ENCODE data around the gene PNPLA1.

The PNPLA1 gene

GRCh38 chr6:36328600-36328999 lies 58.7 kb downstream of the PNPLA1 start:
- no peak overlapping the region for H3K27ac ChIP-seq (ENCODE audit: low read depth, low read length)
- H3K9ac ChIP-seq (ENCODE audit: low read length), result no peak overlapping the region
- H3K4me1 ChIP-seq (ENCODE audit: control insufficient read depth, insufficient read depth, low read length), result peaks cover 19% of the 10 kb centered on the region
- H3K9me3 ChIP-seq (ENCODE audit: control insufficient read depth, insufficient read depth, low read depth, low read length), result no peaks in the 10 kb centered on the region
- H3K27me3 ChIP-seq (ENCODE audit: control insufficient read depth, insufficient read depth, low read length), result peaks cover 1% of the 10 kb centered on the region; the same call in 1 of the 2 replicates
- H3K4me3 ChIP-seq (ENCODE audit: low read depth, low read length), result no peak overlapping the region
- no peaks in the 10 kb centered on the region for H3K36me3 ChIP-seq (ENCODE audit: control insufficient read depth, insufficient read depth, low read length)

DNA sequence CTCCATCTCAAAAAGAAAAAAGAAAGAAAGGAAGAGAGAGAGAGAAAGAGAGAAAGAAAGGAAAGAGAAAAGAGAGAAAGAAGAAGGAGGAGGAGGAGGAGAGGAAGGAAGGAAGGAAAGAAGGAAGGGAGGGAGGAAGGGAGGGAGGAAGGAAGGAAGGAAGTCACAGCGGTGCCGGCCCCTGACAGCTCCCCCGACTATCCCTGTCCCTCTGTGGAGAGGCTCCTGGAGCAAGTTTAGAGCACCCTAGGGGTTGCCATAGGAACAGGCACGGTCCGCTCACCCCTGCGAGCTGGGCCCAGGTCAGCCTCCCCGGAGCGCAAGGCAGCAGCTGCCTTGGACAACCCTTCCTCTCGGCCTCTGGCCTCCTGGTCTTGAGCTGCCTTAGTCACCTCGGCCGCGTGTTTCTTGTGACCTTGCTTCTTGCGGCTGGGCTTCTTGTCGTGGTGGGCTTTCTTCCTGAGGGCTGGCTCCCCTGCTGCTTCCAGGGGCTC lies 60.0 kb downstream of the PNPLA1 start:
- no peaks in the 10 kb centered on the region for H3K9me3 ChIP-seq (ENCODE audit: control insufficient read depth, insufficient read depth, low read depth, low read length)
- H3K27ac ChIP-seq (ENCODE audit: low read depth, low read length), result no peak overlapping the region
- H3K9ac ChIP-seq (ENCODE audit: low read length), result no peak overlapping the region
- H3K4me3 ChIP-seq (ENCODE audit: low read depth, low read length), result no peak overlapping the region
- peaks cover 4% of the 10 kb centered on the region; the same call in 1 of the 2 replicates for H3K27me3 ChIP-seq (ENCODE audit: control insufficient read depth, insufficient read depth, low read length)
- no peaks in the 10 kb centered on the region for H3K36me3 ChIP-seq (ENCODE audit: control insufficient read depth, insufficient read depth, low read length)
- peaks cover 30% of the 10 kb centered on the region for H3K4me1 ChIP-seq (ENCODE audit: control insufficient read depth, insufficient read depth, low read length)

GRCh38 chr6:36330366-36330765 lies 60.5 kb downstream of the PNPLA1 start:
- no peak overlapping the region for H3K27ac ChIP-seq (ENCODE audit: low read depth, low read length)
- peaks cover 4% of the 10 kb centered on the region; the same call in 1 of the 2 replicates for H3K27me3 ChIP-seq (ENCODE audit: control insufficient read depth, insufficient read depth, low read length)
- no peaks in the 10 kb centered on the region for H3K9me3 ChIP-seq (ENCODE audit: control insufficient read depth, insufficient read depth, low read depth, low read length)
- no peak overlapping the region for H3K9ac ChIP-seq (ENCODE audit: low read length)
- no peaks in the 10 kb centered on the region for H3K36me3 ChIP-seq (ENCODE audit: control insufficient read depth, insufficient read depth, low read length)
- H3K4me3 ChIP-seq (ENCODE audit: low read depth, low read length), result no peak overlapping the region
- peaks cover 30% of the 10 kb centered on the region for H3K4me1 ChIP-seq (ENCODE audit: control insufficient read depth, insufficient read depth, low read length)

GRCh38 chr6:36331381-36331780 lies 61.5 kb downstream of the PNPLA1 start:
- Histone ChIP-seq H3K36me3 (ENCODE audit: control insufficient read depth, insufficient read depth, low read length) (no peaks in the 10 kb centered on the region), H3K27ac (ENCODE audit: low read depth, low read length) (no peak overlapping the region), H3K27me3 (ENCODE audit: control insufficient read depth, insufficient read depth, low read length) (peaks cover 4% of the 10 kb centered on the region; the same call in 1 of the 2 replicates), H3K4me1 (ENCODE audit: control insufficient read depth, insufficient read depth, low read length) (peaks cover 27% of the 10 kb centered on the region), H3K4me3 (ENCODE audit: low read depth, low read length) (no peak overlapping the region), H3K9ac (ENCODE audit: low read length) (no peak overlapping the region), H3K9me3 (ENCODE audit: control insufficient read depth, insufficient read depth, low read depth, low read length) (no peaks in the 10 kb centered on the region)

DNA sequence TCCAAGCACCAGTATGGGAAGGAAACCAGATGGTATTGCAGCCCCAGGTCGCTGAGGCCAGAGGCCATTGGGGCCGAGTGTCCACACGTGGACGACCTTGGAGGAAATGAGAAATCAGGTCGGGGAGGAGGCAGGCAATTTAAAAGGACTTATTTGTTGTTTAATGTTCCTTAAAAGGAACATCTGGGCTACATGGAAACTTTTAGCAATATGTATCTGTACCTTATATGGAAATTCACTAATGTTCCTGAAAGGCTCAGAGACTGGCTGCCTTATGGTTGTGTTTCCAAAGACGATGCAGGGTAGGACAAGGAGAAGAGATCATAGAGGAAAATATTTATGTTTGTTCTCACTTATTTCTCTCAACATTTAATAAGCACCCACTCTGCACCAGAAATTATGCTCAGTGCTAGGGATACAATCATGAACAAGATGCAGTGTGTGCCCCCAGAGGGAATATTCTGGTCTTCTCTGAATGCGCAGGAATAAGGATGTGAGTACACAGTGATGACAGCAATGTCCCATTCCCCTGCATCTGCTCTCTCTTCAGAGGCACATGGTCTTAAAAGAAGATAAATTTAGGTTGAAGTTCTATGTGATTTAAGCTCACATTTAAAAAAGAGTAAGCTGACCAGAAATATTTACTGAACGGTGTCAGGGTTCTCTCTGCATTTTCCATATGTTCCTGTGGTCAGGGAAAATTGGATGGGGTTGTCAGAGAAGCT lies 63.5 kb downstream of the PNPLA1 start:
- Histone ChIP-seq H3K36me3 (ENCODE audit: control insufficient read depth, insufficient read depth, low read length) (no peaks in the 10 kb centered on the region), H3K27me3 (ENCODE audit: control insufficient read depth, insufficient read depth, low read length) (peaks cover 4% of the 10 kb centered on the region; the same call in 1 of the 2 replicates)

DNA sequence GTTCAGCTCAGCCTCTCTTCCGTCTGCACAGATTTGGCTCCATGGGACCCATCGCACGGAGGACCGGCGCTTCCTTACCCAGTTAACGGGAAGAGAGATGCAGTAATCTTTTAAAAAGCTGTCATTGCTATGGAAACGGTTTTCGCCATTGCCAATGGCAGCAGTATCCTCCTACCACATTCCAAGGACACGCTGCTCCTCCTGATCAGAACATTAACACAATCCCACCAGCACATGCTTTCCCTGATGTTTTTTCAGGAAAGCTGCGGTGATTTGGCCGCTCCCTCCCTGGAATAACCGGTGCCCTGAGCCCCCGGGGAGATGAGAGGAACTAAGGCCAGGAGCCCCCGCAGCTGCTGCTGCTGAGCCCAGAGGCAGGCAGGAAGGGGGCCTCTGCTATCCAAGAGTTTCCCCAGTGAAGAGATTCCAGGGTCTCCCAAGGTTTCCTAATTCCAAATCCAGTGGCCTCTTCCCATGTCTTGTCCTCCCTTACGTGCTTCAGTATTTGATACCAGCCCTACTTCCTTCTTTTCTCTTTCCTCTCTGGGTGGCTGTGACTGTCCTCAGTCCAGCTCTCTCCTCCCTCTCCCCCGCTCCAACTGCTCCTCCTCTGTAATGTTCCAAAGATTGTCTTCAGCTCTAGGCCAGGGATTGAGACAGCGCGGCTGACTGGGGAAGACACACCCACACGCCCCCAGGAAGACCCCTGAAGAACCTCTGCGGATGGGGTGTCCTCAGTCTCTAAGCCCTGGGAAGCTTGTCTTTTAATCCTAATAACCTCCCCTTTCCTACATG lies 64.3 kb downstream of the PNPLA1 start:
- Histone ChIP-seq H3K27me3 (ENCODE audit: control insufficient read depth, insufficient read depth, low read length) (peaks cover 7% of the 10 kb centered on the region), H3K36me3 (ENCODE audit: control insufficient read depth, insufficient read depth, low read length) (no peaks in the 10 kb centered on the region), H3K9me3 (ENCODE audit: control insufficient read depth, insufficient read depth, low read depth, low read length) (no peaks in the 10 kb centered on the region), H3K4me3 (ENCODE audit: low read depth, low read length) (no peak overlapping the region), H3K4me1 (ENCODE audit: control insufficient read depth, insufficient read depth, low read length) (peaks cover 17% of the 10 kb centered on the region), H3K27ac (ENCODE audit: low read depth, low read length) (no peak overlapping the region), H3K9ac (ENCODE audit: low read length) (no peak overlapping the region)

More for the DNA sequence above, 63.5 kb downstream of the PNPLA1 start:
- Histone ChIP-seq H3K9me3 (ENCODE audit: control insufficient read depth, insufficient read depth, low read depth, low read length) (no peaks in the 10 kb centered on the region), H3K4me1 (ENCODE audit: control insufficient read depth, insufficient read depth, low read length) (peaks cover 17% of the 10 kb centered on the region), H3K27ac (ENCODE audit: low read depth, low read length) (no peak overlapping the region), H3K4me3 (ENCODE audit: low read depth, low read length) (no peak overlapping the region), H3K9ac (ENCODE audit: low read length) (no peak overlapping the region)

- Histone ChIP-seq H3K4me3 (ENCODE audit: low read depth, low read length) (no peak overlapping the region), H3K4me1 (ENCODE audit: control insufficient read depth, insufficient read depth, low read length) (peaks cover 16% of the 10 kb centered on the region), H3K27me3 (ENCODE audit: control insufficient read depth, insufficient read depth, low read length) (peaks cover 16% of the 10 kb centered on the region), H3K9ac (ENCODE audit: low read length) (no peak overlapping the region), H3K27ac (ENCODE audit: low read depth, low read length) (no peak overlapping the region), H3K9me3 (ENCODE audit: control insufficient read depth, insufficient read depth, low read depth, low read length) (no peaks in the 10 kb centered on the region), H3K36me3 (ENCODE audit: control insufficient read depth, insufficient read depth, low read length) (no peaks in the 10 kb centered on the region)
Measured at GRCh38 chr6:36334832-36335459, 65.1 kb downstream of the PNPLA1 start.

DNA sequence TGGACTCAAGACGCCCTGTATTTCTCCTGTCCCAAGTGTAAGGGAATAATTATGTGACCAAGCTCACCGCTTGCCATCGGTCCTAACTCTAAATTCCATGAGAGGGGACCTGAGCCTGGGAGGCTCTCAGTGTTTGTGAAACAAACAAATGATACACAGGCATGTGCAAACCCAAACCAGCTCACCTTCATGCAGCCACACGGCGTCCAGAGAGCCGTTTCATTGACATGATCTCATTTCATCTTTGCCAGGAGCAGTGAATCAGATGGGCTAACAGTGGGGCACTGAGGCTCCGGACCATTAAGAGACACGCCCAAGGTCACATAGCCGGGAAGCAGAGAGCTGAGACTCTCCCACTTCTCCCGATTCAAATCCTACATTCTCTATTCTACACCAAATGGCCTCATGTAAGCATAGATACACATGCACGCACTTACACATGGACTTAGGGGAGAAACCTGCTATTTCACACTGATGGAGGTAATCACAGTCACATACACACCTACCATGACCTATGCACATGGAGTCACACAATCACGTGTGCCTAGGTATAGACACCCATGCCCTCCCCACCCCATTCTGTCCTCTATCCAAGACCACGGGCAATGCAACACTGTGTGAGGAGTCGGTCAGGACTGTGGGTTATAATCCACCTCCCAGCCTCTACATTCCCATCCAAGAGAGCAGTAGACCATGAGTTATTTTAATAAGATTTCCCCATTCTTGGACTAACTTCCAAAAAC lies 65.8 kb downstream of the PNPLA1 start:
- peaks cover 19% of the 10 kb centered on the region for H3K27me3 ChIP-seq (ENCODE audit: control insufficient read depth, insufficient read depth, low read length)
- H3K9ac ChIP-seq (ENCODE audit: low read length), result no peak overlapping the region
- H3K36me3 ChIP-seq (ENCODE audit: control insufficient read depth, insufficient read depth, low read length), result no peaks in the 10 kb centered on the region
- no peak overlapping the region for H3K4me3 ChIP-seq (ENCODE audit: low read depth, low read length)
- peaks cover 16% of the 10 kb centered on the region for H3K4me1 ChIP-seq (ENCODE audit: control insufficient read depth, insufficient read depth, low read length)
- H3K27ac ChIP-seq (ENCODE audit: low read depth, low read length), result no peak overlapping the region
- H3K9me3 ChIP-seq (ENCODE audit: control insufficient read depth, insufficient read depth, low read depth, low read length), result no peaks in the 10 kb centered on the region

DNA sequence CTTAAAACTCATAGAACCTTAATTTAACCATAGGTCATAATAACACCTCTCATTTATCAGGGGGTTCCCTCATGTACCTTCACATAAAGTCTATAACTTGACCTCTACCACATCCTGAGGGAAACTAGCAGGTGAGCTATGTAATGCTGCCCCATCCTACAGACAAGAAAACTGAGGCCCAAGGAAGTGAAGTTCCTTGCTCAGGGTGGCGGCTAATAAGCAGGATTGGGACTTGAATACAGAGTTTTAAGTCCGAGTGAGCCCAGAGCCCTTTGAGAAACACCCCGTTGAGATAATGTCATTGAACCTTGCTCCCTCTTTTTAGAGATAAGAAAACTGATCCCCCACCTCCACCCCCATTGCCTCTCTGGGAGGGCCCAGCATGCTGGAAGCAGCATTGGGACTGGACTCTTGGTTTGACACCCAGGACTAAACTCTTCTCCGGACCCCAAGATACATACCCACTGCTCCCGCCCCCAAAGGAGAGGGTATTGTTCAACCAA lies 66.4 kb downstream of the PNPLA1 start:
- peaks cover 19% of the 10 kb centered on the region for H3K4me1 ChIP-seq (ENCODE audit: control insufficient read depth, insufficient read depth, low read length)
- H3K9me3 ChIP-seq (ENCODE audit: control insufficient read depth, insufficient read depth, low read depth, low read length), result no peaks in the 10 kb centered on the region
- H3K27me3 ChIP-seq (ENCODE audit: control insufficient read depth, insufficient read depth, low read length), result peaks cover 19% of the 10 kb centered on the region
- no peak overlapping the region for H3K9ac ChIP-seq (ENCODE audit: low read length)
- no peaks in the 10 kb centered on the region for H3K36me3 ChIP-seq (ENCODE audit: control insufficient read depth, insufficient read depth, low read length)
- no peak overlapping the region for H3K4me3 ChIP-seq (ENCODE audit: low read depth, low read length)
- H3K27ac ChIP-seq (ENCODE audit: low read depth, low read length), result no peak overlapping the region

- peaks cover 19% of the 10 kb centered on the region for H3K4me1 ChIP-seq (ENCODE audit: control insufficient read depth, insufficient read depth, low read length)
- no peak within 1 kb of the TSS for H3K9ac ChIP-seq (ENCODE audit: low read length)
- H3K36me3 ChIP-seq (ENCODE audit: control insufficient read depth, insufficient read depth, low read length), result no peaks in the 10 kb centered on the region
- H3K27ac ChIP-seq (ENCODE audit: low read depth, low read length), result no peak within 1 kb of the TSS
- no peak within 1 kb of the TSS for H3K4me3 ChIP-seq (ENCODE audit: low read depth, low read length)
- no peaks in the 10 kb centered on the region for H3K9me3 ChIP-seq (ENCODE audit: control insufficient read depth, insufficient read depth, low read depth, low read length)
- H3K27me3 ChIP-seq (ENCODE audit: control insufficient read depth, insufficient read depth, low read length), result peaks cover 19% of the 10 kb centered on the region
Measured at GRCh38 chr6:36336779-36337241, 67.0 kb downstream of the PNPLA1 start, which contains the start of gene BNIP5. Gene BNIP5, minus strand, starts transcription at chr6:36336888. Its CDS starts 6,198 bp downstream, at chr6:36330690.

Measured in HUES6 (cell line).